Measurements from ENCODE around the gene ZBTB21.
A peak's percentile ranks its signal among the peaks of the same experiment; 100 is the strongest.

ZBTB21 gene

DNA sequence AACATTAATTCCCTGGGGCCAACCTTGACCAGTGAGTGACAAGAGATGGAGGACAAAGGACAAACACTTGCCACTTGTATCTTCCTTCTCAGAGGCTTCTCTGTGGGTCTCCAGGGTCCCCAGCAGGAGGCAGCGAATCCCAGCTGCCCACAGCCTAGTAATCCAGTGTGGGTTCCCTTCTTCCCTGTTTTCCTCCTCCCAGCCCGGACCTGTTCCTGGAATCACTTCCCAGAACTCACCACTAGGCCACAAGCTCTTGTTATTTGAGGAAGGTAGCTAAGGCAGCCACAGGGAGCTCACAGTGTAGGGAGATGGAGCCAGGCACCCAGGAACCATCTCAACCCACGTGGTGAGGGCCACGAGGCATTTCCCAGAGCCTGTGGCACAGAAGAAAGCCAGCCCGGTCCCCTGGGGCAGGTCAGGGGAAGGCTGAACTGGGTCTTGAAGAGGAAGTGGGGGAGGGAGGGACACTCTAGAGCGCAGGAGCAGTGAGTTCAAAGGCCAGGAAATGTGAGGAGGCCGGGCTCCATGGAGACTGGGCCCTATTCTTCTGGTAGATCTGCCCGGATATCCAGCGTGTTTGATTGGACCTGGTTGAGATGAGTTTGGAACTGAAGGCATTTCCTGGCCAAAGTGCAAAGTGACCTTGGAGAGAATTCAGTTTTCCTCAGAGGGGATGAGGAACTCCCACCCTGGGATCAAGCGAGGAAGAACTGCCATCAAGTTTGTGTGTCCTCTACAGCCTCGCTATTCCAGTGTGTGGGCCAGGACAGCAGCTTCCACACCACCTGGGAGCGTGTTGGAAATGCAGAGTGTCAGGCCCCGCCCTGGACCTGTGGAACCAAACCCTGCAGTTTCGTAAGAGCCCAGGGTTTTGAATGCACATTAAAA, 36.1 kb downstream of the ZBTB21 start:
- Mint-ChIP-seq H3K36me3 (no peaks in the 10 kb centered on the region), H3K9me3 (peaks cover 2% of the 10 kb centered on the region), H3K27ac (peak overlapping the region; percentile 45), H3K4me3 (no peak overlapping the region), H3K4me1 (peaks cover 7% of the 10 kb centered on the region)
- ATAC-seq (no peak), DNase-seq (ENCODE audit: low spot score in 2 of 2) (no peak)

DNA sequence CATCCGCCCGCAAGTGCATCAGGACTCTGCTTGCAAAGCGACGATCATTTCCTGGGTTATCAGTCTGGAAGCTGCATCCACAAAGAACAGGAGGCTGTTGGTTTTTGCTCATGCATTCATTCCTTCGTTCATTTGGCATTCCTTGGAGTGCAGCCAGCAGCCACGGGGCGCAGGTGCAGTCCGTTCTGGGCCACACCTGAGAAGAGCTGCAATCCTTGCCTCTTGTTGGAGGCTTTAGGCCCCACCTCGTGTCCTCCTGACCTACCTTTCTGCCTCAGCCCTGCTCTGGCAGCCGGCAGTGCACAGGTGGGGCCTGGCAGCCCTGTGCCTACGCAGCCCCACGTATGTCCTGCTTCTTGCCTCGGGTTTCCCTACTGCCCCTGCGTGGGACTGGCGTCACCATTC, 36.7 kb downstream of the ZBTB21 start:
- no peaks in the 10 kb centered on the region for H3K36me3 Mint-ChIP-seq
- no peaks in the 10 kb centered on the region for H3K9me3 Mint-ChIP-seq
- DNase-seq (ENCODE audit: low spot score in 2 of 2), result no peak
- no peak overlapping the region for H3K4me3 Mint-ChIP-seq
- ATAC-seq, result no peak
- H3K27ac Mint-ChIP-seq, result no peak overlapping the region
- H3K4me1 Mint-ChIP-seq, result peaks cover 7% of the 10 kb centered on the region

DNA sequence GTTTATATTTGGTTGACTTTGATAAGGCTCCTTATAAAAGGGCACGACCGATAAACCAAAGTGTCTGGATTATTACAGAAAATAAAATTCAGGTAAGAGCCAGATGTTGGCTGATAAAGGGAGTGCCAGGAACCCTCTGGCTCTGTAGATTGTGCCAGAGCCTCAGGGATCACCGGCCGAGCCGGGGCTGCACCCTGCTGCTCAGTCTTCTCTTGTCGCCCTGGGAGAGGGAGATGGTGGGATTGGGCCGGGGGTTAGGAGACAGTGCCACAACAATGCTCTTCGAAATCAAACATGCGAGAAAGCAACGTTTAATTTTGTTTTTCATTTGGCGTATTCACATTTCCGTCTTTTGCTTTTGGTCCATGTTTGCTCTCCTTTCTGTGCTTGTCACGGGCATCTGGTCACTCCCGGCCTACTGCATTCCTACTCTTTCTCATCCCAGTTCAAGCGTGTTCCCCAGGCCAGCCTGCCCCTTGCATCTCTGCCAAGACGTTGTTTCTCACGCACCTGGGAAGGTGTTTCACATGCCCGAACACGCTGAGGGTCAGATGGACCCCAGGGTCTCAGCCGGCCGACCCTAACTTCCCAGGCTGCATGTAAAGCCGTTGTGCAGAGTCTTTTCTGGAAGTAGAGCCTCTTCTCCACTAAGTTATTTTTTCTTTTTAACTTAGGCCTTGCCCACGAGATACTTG, 37.5 kb downstream of the ZBTB21 start:
- no peaks in the 10 kb centered on the region for H3K9me3 Mint-ChIP-seq
- peaks cover 7% of the 10 kb centered on the region for H3K4me1 Mint-ChIP-seq
- no peak overlapping the region for H3K27ac Mint-ChIP-seq
- H3K36me3 Mint-ChIP-seq, result no peaks in the 10 kb centered on the region
- no peak for ATAC-seq
- H3K4me3 Mint-ChIP-seq, result no peak overlapping the region
- no peak for DNase-seq (ENCODE audit: low spot score in 2 of 2)

DNA sequence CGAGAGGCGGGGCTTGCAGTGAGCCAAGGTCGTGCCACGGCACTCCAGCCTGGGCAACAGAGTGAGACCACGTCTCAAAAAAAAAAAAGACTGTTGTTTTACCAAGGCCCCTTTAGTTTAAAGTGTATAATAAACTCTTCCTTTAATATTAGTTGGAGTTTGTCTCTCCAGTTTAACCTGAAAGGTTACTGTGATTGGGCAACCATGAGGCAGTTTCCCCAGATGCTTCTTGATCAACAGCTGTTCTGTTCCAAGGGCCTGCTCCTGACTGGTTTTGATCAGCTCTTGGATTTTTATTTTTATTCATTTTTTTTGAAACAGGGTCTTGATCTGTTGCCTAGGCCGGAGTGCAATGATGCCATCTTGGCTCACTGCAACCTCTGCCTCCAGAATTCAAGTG, 38.3 kb downstream of the ZBTB21 start:
- Mint-ChIP-seq H3K4me3 (no peak overlapping the region), H3K4me1 (peaks cover 7% of the 10 kb centered on the region), H3K27ac (no peak overlapping the region), H3K9me3 (no peaks in the 10 kb centered on the region), H3K36me3 (no peaks in the 10 kb centered on the region)
- DNase-seq (ENCODE audit: low spot score in 2 of 2), result no peak
- no peak for ATAC-seq

DNA sequence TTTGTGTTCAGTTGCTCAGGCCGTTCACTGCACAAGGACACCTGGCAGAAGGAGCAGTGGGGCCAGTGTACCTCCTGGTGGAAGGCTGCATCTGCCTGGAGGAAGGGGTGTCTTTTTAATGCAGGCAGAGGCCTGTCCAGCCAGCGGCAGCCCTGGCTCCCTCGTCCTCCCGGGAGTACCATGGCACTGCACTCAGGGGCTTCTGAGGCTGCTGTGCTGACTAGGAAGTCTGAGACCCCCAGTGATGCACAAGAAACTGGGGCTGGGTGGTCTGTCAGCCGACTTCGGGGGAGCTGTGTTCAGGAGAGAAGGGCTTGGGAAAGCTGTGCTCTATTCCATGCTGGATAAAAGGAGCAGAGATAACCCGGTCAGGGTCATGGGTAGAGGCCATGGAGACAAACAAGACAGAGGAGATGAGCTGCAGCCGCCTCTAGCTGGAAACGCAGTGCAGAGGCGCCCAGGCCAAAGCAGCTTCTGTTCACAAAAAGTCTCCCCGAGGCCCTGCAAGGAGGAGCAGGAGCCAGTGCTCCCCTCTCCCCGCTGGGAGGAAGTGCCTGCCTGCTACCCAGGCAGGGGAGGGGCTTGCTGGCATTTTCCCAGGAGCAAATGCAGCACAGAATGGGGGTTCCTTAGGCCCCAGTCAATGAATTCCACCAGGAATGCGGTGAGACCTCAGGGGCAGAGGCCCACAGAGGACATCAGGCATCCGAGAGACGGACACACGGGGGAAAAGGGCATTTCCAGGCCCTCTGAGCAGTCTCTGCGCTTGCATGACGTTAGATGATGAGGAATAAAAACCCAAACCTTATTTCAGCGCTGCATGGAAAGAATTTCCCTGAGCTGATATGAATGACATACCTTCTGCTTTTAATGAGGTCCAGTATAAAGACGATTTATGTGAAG, 39.2 kb downstream of the ZBTB21 start:
- DNase-seq (ENCODE audit: low spot score in 2 of 2) (no peak), ATAC-seq (no peak)
- Mint-ChIP-seq H3K9me3 (no peaks in the 10 kb centered on the region), H3K4me3 (no peak overlapping the region), H3K36me3 (no peaks in the 10 kb centered on the region), H3K4me1 (peaks cover 7% of the 10 kb centered on the region), H3K27ac (no peak overlapping the region)

DNA sequence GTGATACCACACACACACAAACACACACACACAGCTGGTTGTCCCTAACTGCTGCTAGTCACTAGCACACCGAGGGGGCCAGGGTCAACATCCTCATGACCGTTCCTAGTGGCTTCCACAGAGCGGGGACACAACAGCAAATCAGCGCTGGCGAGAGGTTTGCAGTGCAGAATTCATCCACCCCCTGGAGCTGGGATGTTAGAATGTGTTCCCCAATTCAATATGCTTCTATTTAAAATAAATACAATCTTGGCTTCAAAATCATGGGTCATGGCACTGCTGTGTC, 40.1 kb downstream of the ZBTB21 start:
- Mint-ChIP-seq H3K4me3 (no peak overlapping the region), H3K9me3 (no peaks in the 10 kb centered on the region), H3K27ac (no peak overlapping the region), H3K36me3 (no peaks in the 10 kb centered on the region), H3K4me1 (peaks cover 7% of the 10 kb centered on the region)
- DNase-seq (ENCODE audit: low spot score in 2 of 2) (no peak), ATAC-seq (no peak)

DNA sequence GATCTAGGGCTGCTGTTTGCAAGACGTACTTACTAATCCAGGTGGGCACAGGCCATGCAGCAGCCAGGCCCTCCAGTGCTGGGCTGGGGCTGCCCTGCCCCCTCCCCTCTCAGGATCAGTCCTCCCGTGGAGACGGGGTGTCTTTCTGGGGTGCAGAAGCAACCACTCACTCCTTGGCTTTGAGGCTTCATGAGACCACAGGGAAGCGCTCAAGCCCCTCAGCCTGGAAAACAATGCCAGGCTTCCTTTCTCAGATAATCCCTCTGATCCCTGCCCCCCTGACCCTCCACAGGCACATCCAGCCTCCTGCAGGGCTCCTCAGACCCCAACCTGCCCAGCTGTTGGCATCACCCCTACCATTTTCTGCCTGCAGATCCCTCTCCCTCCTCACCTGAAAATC, 42.5 kb downstream of the ZBTB21 start:
- ATAC-seq (no peak), DNase-seq (ENCODE audit: low spot score in 2 of 2) (no peak)
- H3K4me3 Mint-ChIP-seq, result no peak overlapping the region
- no peaks in the 10 kb centered on the region for H3K4me1 Mint-ChIP-seq
- H3K36me3 Mint-ChIP-seq, result no peaks in the 10 kb centered on the region
- no peaks in the 10 kb centered on the region for H3K9me3 Mint-ChIP-seq
- H3K27ac Mint-ChIP-seq, result no peak overlapping the region

DNA sequence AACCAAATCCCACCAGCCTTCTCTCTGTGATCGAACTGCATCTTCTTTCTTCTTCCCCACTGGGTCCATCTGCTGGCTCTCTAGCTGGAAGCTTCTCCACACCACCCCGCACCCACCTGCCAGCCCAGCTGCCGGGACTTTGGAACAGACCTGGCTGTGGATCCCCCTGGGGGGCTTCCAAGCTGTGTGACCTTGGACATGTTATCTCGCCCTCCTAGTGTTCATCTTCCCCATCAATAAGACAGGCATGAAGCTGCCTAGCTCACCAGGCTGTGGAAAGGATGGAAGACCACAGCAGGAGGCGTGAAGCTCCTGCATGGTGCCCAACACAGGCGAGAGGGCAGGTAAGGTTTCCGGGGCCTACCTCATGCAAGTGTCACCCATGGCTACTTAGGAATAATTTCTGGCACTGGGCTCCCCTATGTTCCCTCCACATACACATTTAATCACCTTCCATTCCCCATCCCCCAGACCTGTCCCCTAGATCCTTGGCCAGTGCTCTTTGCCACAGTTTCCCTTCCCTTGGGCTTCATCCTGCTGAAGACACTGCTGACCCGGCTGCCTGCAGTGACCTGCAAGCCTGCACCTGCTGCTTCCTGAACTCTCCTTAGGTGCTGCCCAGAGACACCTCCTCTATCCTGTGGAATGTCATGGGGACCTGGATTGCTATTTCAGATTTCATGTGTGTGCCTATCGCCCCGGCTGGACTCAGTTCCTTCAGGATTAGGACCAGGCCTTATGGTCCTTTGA, 43.1 kb downstream of the ZBTB21 start:
- DNase-seq (ENCODE audit: low spot score in 2 of 2) (no peak), ATAC-seq (no peak)
- Mint-ChIP-seq H3K27ac (no peak overlapping the region), H3K36me3 (no peaks in the 10 kb centered on the region), H3K4me3 (no peak overlapping the region), H3K9me3 (no peaks in the 10 kb centered on the region), H3K4me1 (no peaks in the 10 kb centered on the region)

DNA sequence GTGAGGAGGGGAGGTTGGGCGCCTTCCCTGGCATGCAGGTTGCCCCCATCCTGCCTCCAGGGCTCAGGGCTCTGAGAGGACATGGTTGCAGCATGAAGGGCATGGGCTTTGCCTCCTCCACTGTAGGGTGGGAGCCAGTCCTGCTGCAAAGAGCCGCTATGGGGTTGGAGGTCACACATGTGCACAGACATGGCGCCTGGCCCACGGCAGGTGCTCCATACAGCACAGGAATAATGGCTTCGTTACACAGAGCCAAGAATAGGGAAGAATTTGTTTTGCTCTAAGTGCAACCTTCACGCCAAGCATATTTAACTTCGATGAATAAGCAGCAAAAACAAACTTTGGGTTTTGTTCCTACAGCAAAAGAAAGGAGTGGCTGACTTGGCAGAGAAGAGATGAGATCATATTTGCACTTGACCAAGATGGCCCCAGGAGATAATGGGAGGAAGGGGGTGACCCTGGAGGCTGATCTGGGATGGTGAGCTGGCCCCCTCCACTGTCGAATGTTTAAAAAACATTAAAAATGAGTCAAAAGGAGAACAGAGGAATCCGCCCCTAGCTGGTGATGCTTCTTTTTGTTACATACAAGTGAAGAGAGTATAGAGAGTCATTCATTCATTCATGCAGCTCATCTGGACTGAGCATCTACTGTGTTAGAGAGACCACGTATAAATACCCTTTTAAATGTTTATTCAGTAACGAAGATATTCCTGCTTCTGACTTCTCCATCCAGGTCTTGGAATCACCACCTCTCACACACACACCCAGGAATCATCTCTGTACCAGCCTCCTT, 43.9 kb downstream of the ZBTB21 start:
- H3K4me3 Mint-ChIP-seq, result no peak overlapping the region
- H3K4me1 Mint-ChIP-seq, result peaks cover 4% of the 10 kb centered on the region
- H3K36me3 Mint-ChIP-seq, result no peaks in the 10 kb centered on the region
- no peak for ATAC-seq
- no peak overlapping the region for H3K27ac Mint-ChIP-seq
- H3K9me3 Mint-ChIP-seq, result no peaks in the 10 kb centered on the region
- no peak for DNase-seq (ENCODE audit: low spot score in 2 of 2)

DNA sequence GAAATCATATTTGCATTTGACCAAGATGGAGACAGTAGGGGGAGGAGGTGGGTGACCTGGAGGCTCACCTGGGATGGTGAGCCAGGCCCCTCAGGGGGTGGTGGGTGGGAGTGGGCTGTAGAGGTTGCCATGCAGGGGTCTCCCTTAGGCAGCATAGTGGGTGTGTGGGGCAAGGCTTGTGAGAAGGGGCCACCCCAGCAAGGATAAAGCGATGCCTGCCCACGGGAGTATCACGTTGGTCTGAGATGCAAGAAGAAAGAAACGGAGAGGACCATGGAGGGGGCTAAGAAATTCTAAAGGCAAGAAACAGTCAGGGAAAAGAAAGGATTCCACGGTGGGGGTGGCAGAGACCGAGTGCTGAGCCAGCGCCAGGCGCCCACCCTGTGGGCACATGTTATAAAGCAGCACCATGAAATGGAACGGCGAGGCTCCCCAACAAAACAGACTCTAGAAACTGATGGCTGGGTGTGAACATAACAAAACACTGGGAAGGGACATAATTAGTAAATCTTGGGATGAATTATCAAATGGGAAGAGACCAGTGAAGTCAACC, 44.6 kb downstream of the ZBTB21 start:
- Mint-ChIP-seq H3K4me1 (peaks cover 8% of the 10 kb centered on the region), H3K4me3 (no peak overlapping the region), H3K27ac (no peak overlapping the region), H3K36me3 (no peaks in the 10 kb centered on the region), H3K9me3 (no peaks in the 10 kb centered on the region)
- no peak for ATAC-seq
- DNase-seq (ENCODE audit: low spot score in 2 of 2), result no peak

DNA sequence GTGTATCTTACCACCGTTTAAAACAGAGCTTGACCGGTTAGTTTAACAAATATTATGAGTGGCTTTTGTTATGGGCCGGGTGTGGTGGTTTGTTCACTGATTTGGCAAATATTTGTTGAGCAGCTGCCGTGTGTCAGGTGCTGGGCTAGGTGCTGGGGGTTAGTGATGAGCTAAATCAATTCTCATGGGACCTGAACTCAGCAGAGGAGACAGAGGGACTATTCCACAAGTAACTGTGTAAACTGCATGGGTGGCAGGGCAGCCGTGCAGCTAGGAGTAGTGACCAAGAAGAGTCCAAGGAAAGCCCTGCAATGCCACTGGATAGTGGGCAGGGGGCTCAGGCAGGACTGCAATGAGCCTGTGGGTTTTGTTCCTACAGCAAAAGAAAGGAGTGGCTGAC, 45.1 kb downstream of the ZBTB21 start:
- Mint-ChIP-seq H3K4me1 (peaks cover 8% of the 10 kb centered on the region), H3K9me3 (no peaks in the 10 kb centered on the region), H3K4me3 (no peak overlapping the region), H3K36me3 (no peaks in the 10 kb centered on the region), H3K27ac (no peak overlapping the region)
- ATAC-seq (no peak), DNase-seq (ENCODE audit: low spot score in 2 of 2) (no peak)

DNA sequence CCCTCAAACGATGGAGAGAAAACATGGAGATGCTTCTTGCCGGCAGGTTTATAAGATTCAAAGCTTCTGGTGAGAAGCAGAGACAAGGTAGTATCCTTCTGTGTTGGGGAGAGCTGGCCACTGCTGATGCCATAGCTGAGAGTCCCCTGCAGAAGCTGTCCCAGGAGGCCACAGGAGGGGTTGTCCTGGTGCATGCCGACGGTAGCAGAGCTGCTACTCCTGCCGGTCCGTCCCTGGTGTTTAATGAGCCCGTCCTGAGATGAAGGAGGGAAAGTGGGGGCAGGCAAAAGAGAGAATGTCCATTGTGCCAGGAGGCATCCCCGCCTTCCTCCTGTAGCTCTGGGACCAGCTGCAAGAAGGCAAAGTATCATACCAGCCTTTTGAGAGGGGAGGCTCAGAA, 46.0 kb downstream of the ZBTB21 start:
- Mint-ChIP-seq H3K9me3 (no peaks in the 10 kb centered on the region), H3K4me3 (no peak overlapping the region), H3K27ac (no peak overlapping the region), H3K4me1 (peaks cover 8% of the 10 kb centered on the region), H3K36me3 (no peaks in the 10 kb centered on the region)
- ATAC-seq (no peak), DNase-seq (ENCODE audit: low spot score in 2 of 2) (no peak)

DNA sequence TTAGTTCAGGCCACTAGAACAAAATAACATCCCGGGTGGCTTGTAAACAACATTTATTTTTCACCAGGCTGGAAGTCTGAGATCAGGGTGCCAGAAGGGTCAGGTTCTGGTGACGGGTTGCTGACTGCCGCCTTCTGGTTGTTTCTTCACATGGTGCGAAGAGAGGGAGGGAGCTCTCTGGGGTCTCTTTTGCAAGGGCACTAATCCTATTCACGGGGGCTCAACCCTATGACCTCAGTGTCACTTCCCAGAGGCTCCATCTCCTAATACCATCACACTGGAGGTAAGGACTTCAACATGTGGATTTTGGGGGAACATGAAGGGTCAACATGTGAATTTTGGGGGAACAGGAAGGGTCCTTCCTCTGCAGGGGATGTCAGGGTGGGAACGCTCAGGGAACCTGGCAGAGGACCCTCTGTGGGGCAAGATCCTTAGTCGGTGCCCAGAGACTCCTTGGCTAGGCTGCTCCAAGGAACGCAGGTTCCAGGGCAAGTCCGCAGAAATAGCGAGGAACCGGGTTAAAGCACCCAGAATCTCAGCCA, 47.7 kb downstream of the ZBTB21 start:
- no peak overlapping the region for H3K4me3 Mint-ChIP-seq
- DNase-seq (ENCODE audit: low spot score in 2 of 2) (no peak), ATAC-seq (no peak)
- H3K36me3 Mint-ChIP-seq, result no peaks in the 10 kb centered on the region
- no peak overlapping the region for H3K27ac Mint-ChIP-seq
- peaks cover 8% of the 10 kb centered on the region for H3K4me1 Mint-ChIP-seq
- no peaks in the 10 kb centered on the region for H3K9me3 Mint-ChIP-seq

DNA sequence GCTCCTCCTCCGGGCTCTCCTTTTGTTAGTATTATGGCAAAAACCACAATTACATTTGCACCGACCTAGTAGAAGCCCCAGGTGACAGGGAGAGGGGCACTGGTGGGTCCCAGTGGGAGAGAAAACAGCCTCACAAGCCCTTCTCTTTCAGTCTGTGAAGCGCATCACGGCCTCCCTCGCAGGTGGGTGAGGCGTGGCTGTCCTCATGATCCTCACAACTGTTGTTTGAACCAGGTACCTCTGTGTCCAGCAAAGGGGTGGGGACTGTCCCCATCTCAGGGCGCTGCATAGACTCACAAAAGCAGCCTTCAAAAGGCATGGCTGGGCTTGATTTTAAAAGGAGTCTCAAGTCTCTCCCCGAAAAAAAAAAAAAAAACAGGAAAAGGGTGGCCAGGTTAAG, 48.4 kb downstream of the ZBTB21 start:
- no peak for DNase-seq (ENCODE audit: low spot score in 2 of 2)
- Mint-ChIP-seq H3K9me3 (no peaks in the 10 kb centered on the region), H3K4me1 (peaks cover 8% of the 10 kb centered on the region), H3K36me3 (no peaks in the 10 kb centered on the region), H3K4me3 (no peak overlapping the region), H3K27ac (no peak overlapping the region)
- ATAC-seq, result no peak

Measured in stimulated activated effector memory CD8-positive, alpha-beta T cell treated with anti-CD3 and anti-CD28 coated beads, Interleukin-12 subunit alpha, Interleukin-12 subunit beta, amount 100 ng/mL, for 72 hours (primary cell).